Osteocyte (in vitro differentiated cells): ENCODE results near the gene PEPD. TPM values are rescaled to one million over a fixed set of nuclear protein-coding genes. Genes with fewer than 3 reads are reported as not detected.

Experiments
- DNase-seq: peaks from one replicate; pipeline ENCODE4 v3.0.0; 2021; ENCODE audit warnings: mixed read lengths; ENCODE audit not compliant: unreplicated experiment; ENCODE audit errors: extremely low spot score
- H3K27ac Mint-ChIP-seq: one replicate; pipeline ENCODE4 v1.8.0; 2021; ENCODE audit warnings: mild to moderate bottlenecking, mixed read lengths; ENCODE audit not compliant: unreplicated experiment
- H3K27me3 Mint-ChIP-seq: one replicate; pipeline ENCODE4 v1.8.0; 2021; ENCODE audit warnings: mixed read lengths; ENCODE audit not compliant: unreplicated experiment
- H3K36me3 Mint-ChIP-seq: one replicate; pipeline ENCODE4 v1.8.0; 2021; ENCODE audit warnings: mixed read lengths; ENCODE audit not compliant: unreplicated experiment
- H3K4me1 Mint-ChIP-seq: one replicate; pipeline ENCODE4 v1.8.0; 2021; ENCODE audit warnings: mixed read lengths; ENCODE audit not compliant: unreplicated experiment
- H3K4me3 Mint-ChIP-seq: one replicate; pipeline ENCODE4 v1.8.0; 2021; ENCODE audit warnings: mild to moderate bottlenecking, moderate library complexity, mixed read lengths; ENCODE audit not compliant: unreplicated experiment
- H3K9me3 Mint-ChIP-seq: one replicate; pipeline ENCODE4 v1.8.0; 2021; ENCODE audit warnings: mixed read lengths; ENCODE audit not compliant: unreplicated experiment
- CTCF ChIP-seq: fragments of 200-600 bp; sonication (generic); IDR thresholded peaks from 2 replicates; pipeline ENCODE4 v1.5.0; 2021; ENCODE audit warnings: antibody characterized with exemption, mild to moderate bottlenecking, moderate library complexity
- total RNA-seq: library from RNA; stranded (reverse); gene quantifications from 2 replicates; pipeline ENCODE4 v1.2.1, GENCODE V29; 2021

The PEPD gene
- total RNA-seq, 1 donor from 2014 or later = 106 TPM

GRCh38 chr19:33357556-33357955, 164.0 kb downstream of the PEPD start:
- Mint-ChIP-seq H3K9me3 (peaks cover 10% of the 10 kb centered on the region), H3K27ac (no peak overlapping the region), H3K36me3 (no peaks in the 10 kb centered on the region), H3K4me1 (no peaks in the 10 kb centered on the region), H3K4me3 (no peak overlapping the region), H3K27me3 (peaks cover 27% of the 10 kb centered on the region)
- DNase-seq = no peak
- no peak for TF ChIP-seq CTCF

GRCh38 chr19:33355535-33355934, 166.1 kb downstream of the PEPD start:
- Mint-ChIP-seq H3K4me3 (no peak overlapping the region), H3K36me3 (no peaks in the 10 kb centered on the region), H3K27ac (no peak overlapping the region), H3K27me3 (peaks cover 23% of the 10 kb centered on the region), H3K4me1 (no peaks in the 10 kb centered on the region), H3K9me3 (peaks cover 10% of the 10 kb centered on the region)
- TF ChIP-seq CTCF = no peak
- DNase-seq = no peak

GRCh38 chr19:33350538-33351309, 170.9 kb downstream of the PEPD start:
- H3K4me3 Mint-ChIP-seq = no peak overlapping the region
- H3K4me1 Mint-ChIP-seq = no peaks in the 10 kb centered on the region
- no peak for DNase-seq
- no peak for TF ChIP-seq CTCF
- H3K9me3 Mint-ChIP-seq = peaks cover 5% of the 10 kb centered on the region
- H3K27me3 Mint-ChIP-seq = peaks cover 31% of the 10 kb centered on the region
- H3K36me3 Mint-ChIP-seq = no peaks in the 10 kb centered on the region
- no peak overlapping the region for H3K27ac Mint-ChIP-seq

- Mint-ChIP-seq H3K27ac (no peak overlapping the region), H3K4me3 (no peak overlapping the region), H3K27me3 (peaks cover 36% of the 10 kb centered on the region), H3K4me1 (no peaks in the 10 kb centered on the region), H3K36me3 (no peaks in the 10 kb centered on the region), H3K9me3 (no peaks in the 10 kb centered on the region)
- no peak for TF ChIP-seq CTCF
- DNase-seq = no peak
Observed at GRCh38 chr19:33349319-33350289, 172.0 kb downstream of the PEPD start.
